GM23248 (cell line): ENCODE results near the gene NOXO1.

Experiments used
- EZH2 ChIP-seq: fragments of 200-600 bp; sonication (generic); IDR thresholded peaks from 2 replicates; pipeline ENCODE4 v1.6.1; 2018; ENCODE audit warnings: antibody characterized with exemption, mild to moderate bottlenecking; ENCODE audit not compliant: insufficient read depth, poor library complexity, severe bottlenecking
- EZH2phosphoT487 ChIP-seq: fragments of 200-600 bp; sonication (generic); IDR thresholded peaks from 2 replicates; pipeline ENCODE4 v1.6.1; 2018; ENCODE audit warnings: antibody characterized with exemption, moderate library complexity, mild to moderate bottlenecking, low read depth; ENCODE audit not compliant: insufficient read depth

- TF ChIP-seq EZH2, result no peak
- TF ChIP-seq EZH2phosphoT487, result no peak
These were observed 5.1 kb downstream of the NOXO1 start for GRCh38 chr16:1976216-1976520.
